HG03095 (cell line): Measurements from ENCODE around the gene UPP1.

Source experiments
- ATAC-seq: cut with Tn5 transposase; IDR thresholded peaks from one replicate; pipeline ENCODE4 v1.9.1; 2021; ENCODE audit warnings: moderate library complexity; ENCODE audit not compliant: unreplicated experiment

UPP1 gene

DNA sequence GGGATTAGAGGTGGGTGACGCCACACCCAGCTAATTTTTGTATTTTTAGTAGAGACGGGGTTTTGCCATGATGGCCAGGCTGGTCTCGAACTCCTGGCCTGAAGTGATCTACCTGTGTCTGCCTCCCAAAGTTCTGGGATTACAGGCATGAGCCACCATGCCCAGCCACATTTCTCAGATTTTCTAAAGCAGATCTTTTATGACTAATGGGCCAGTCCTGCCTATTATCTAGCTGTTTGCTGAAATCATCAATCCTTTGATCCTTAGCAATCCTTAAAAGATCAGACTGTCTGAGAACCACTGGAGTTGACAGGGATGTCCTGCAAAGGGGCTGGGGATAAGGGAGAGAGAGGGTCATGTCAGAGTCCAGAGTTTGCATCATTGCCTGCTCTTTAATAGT, 61.0 kb downstream of the UPP1 start:
- ATAC-seq: no peak

- ATAC-seq: peak; percentile 75
These were observed 65.8 kb downstream of the UPP1 start for GRCh38 chr7:48154792-48155413.
